Endothelial cell of umbilical vein (primary cell): ENCODE results near the gene SLC35E4.
A peak's percentile ranks its signal among the peaks of the same experiment; 100 is the strongest.

Source experiments
- EZH2 ChIP-seq: IDR thresholded peaks from 2 replicates; pipeline ENCODE4 v1.6.1; 2012; ENCODE audit warnings: borderline replicate concordance, low read depth, mild to moderate bottlenecking, moderate library complexity, low read length, inconsistent platforms; ENCODE audit not compliant: severe bottlenecking
- POLR2A ChIP-seq: IDR thresholded peaks from 2 replicates; pipeline ENCODE4 v1.6.1; 2012; ENCODE audit warnings: low read depth, mild to moderate bottlenecking, control low read depth, low read length
- POLR2AphosphoS5 ChIP-seq: IDR thresholded peaks from 2 replicates; pipeline ENCODE4 v1.6.1; 2012; ENCODE audit warnings: low read depth, mild to moderate bottlenecking, control low read depth, low read length, moderate library complexity; ENCODE audit not compliant: insufficient read depth
- TF ChIP-seq, protein P1 (sequence below), 2 donors: IDR thresholded peaks; 1 replicate in 1 of 2; 2 replicates in 1 of 2; pipeline ENCODE4 v1.5.1; 2011; ENCODE audit warnings: low read length in 2 of 2, mild to moderate bottlenecking in 2 of 2, moderate library complexity in 2 of 2, control low read depth in 1 of 2, inconsistent platforms in 1 of 2, low read depth in 1 of 2; ENCODE audit not compliant: insufficient read depth in 1 of 2; ENCODE audit errors: extremely low read depth in 1 of 2
- TF ChIP-seq, protein P2 (sequence below): IDR thresholded peaks from 2 replicates; pipeline ENCODE4 v1.6.1; 2011; ENCODE audit not compliant: insufficient read depth, insufficient read length

DNA sequence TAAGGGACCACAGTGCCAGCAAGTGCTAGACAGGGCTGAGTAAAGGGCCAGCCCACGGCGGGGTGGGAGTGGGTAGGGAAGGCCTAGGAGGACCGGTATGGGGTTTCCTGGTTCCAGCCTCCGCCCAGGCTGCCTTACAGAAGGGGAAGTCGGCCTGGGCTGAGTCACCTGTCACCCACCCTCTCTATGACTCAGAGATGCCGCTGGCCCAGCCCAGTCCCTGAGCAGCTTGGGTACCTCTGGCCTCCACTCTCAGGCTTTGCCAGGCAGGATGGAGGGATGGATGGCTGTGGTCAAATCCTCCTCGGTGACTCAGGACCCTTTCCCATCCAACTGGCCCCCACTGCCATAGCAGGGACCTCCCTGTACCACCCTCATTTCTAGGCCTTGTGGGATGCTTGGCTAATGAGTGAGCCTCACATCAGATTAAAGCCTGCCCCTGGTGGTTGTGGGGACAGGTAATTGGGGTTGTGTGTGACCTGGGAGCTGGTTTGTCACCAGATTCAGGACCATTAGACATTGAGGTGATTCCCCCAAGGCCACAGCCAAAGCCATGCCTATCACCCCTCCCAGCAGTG is 13.9 kb downstream of the SLC35E4 start:
- TF ChIP-seq, protein P1, sequence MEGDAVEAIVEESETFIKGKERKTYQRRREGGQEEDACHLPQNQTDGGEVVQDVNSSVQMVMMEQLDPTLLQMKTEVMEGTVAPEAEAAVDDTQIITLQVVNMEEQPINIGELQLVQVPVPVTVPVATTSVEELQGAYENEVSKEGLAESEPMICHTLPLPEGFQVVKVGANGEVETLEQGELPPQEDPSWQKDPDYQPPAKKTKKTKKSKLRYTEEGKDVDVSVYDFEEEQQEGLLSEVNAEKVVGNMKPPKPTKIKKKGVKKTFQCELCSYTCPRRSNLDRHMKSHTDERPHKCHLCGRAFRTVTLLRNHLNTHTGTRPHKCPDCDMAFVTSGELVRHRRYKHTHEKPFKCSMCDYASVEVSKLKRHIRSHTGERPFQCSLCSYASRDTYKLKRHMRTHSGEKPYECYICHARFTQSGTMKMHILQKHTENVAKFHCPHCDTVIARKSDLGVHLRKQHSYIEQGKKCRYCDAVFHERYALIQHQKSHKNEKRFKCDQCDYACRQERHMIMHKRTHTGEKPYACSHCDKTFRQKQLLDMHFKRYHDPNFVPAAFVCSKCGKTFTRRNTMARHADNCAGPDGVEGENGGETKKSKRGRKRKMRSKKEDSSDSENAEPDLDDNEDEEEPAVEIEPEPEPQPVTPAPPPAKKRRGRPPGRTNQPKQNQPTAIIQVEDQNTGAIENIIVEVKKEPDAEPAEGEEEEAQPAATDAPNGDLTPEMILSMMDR (IDR thresholded peaks at IDR 0.05; ENCODE audit: extremely low read depth in 1 of 2, insufficient read depth in 1 of 2, low read depth in 1 of 2, low read length in 2 of 2) = no peak
- TF ChIP-seq POLR2A = no peak
- peak; percentile 53 for TF ChIP-seq POLR2AphosphoS5
- TF ChIP-seq EZH2 = no peak
- TF ChIP-seq, protein P2, sequence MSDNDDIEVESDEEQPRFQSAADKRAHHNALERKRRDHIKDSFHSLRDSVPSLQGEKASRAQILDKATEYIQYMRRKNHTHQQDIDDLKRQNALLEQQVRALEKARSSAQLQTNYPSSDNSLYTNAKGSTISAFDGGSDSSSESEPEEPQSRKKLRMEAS = no peak
